Suprapubic skin (tissue), 4 donors: ENCODE results near the gene A2ML1. TPM values are rescaled to one million over a fixed set of nuclear protein-coding genes. Genes with fewer than 3 reads are reported as not detected.
"Not testable (repeated sequence)": the region's sequence is repeated elsewhere in the genome, so short reads cannot be mapped to it uniquely, and the experiment has no call there.

Source experiments
- DNase-seq, 2 donors: peaks; one replicate each; pipeline ENCODE4 v3.0.0-alpha.2; 2019; ENCODE audit warnings: low spot score in 2 of 2
- H3K27ac ChIP-seq: fragments of 200-600 bp; sonication (generic); one replicate; pipeline ENCODE4 v1.5.1; 2019
- H3K27me3 ChIP-seq: fragments of 200-600 bp; sonication (generic); one replicate; pipeline ENCODE4 v1.5.1; 2019
- H3K36me3 ChIP-seq: fragments of 200-600 bp; sonication (generic); one replicate; pipeline ENCODE4 v1.5.1; 2019
- H3K4me1 ChIP-seq: fragments of 200-600 bp; sonication (generic); one replicate; pipeline ENCODE4 v1.5.1; 2019
- H3K4me3 ChIP-seq: fragments of 200-600 bp; sonication (generic); one replicate; pipeline ENCODE4 v1.5.1; 2019; ENCODE audit warnings: mild to moderate bottlenecking
- H3K9me3 ChIP-seq: fragments of 200-600 bp; sonication (generic); one replicate; pipeline ENCODE4 v1.5.1; 2019
- EP300 ChIP-seq: sonication (generic); formaldehyde crosslinking; IDR thresholded peaks from one replicate; pipeline ENCODE4 v1.6.1; 2017; ENCODE audit warnings: antibody characterized with exemption
- POLR2A ChIP-seq, 2 donors: fragments of 450-650 bp; IDR thresholded peaks; one replicate each; pipeline ENCODE4 v1.6.1; 2017; ENCODE audit warnings: antibody characterized with exemption in 2 of 2, mild to moderate bottlenecking in 2 of 2, moderate library complexity in 2 of 2
- POLR2AphosphoS5 ChIP-seq, 3 donors: sonication (generic); formaldehyde crosslinking; IDR thresholded peaks; one replicate each; pipeline ENCODE4 v1.6.1; 2017; ENCODE audit warnings: antibody characterized with exemption in 3 of 3
- WGBS: methylation state at CpG from one replicate; pipeline ENCODE4 v1.1.5; 2018; 5-methylcytosine and 5-hydroxymethylcytosine counted together
- total RNA-seq, 4 donors: library from RNA; depleted of rRNA; stranded (reverse); fragments of >200 nt; gene quantifications; one replicate each; pipeline ENCODE4 v1.1.0, GENCODE V29; 2016
- TF ChIP-seq, protein P1 (sequence below), 2 donors: fragments of 200-600 bp in 1 of 2; fragments of 450-650 bp in 1 of 2; sonication (generic) in 1 of 2; IDR thresholded peaks; one replicate each; pipeline ENCODE4 v1.5.1; 2016 to 2019; ENCODE audit warnings: antibody characterized with exemption in 2 of 2, mild to moderate bottlenecking in 1 of 2, moderate library complexity in 1 of 2

The A2ML1 gene
- total RNA-seq, 4 donors from 2014 or later = 166 to 268 (median 218) TPM

DNA sequence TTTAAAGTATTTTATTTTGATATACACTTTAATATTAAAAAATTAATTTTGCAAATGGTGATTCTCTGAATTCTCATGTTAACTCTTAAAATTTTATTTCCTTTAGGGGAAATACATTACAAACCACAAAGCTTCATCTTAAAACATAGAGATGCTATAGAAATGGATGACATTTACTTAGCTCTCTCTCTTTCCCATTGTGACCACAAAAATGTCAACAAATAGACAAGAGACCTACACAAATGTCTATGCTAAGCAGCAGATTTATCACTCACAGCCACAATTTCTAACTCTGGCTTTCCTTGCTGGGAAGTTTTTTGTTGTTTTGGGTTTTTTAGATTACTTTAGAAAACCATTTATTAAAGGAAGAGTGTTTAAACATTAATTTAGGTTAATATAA is 72.0 kb downstream of the A2ML1 start:
- no peak for DNase-seq
- Histone ChIP-seq H3K36me3 (no peaks in the 10 kb centered on the region), H3K4me3 (no peak overlapping the region), H3K27me3 (no peaks in the 10 kb centered on the region), H3K9me3 (no peaks in the 10 kb centered on the region), H3K4me1 (no peaks in the 10 kb centered on the region), H3K27ac (no peak overlapping the region)
- TF ChIP-seq POLR2AphosphoS5 (IDR thresholded peaks at IDR 0.05) = no peak
- no peak for TF ChIP-seq EP300
- no peak for TF ChIP-seq POLR2A (IDR thresholded peaks at IDR 0.05)
- TF ChIP-seq, protein P1, sequence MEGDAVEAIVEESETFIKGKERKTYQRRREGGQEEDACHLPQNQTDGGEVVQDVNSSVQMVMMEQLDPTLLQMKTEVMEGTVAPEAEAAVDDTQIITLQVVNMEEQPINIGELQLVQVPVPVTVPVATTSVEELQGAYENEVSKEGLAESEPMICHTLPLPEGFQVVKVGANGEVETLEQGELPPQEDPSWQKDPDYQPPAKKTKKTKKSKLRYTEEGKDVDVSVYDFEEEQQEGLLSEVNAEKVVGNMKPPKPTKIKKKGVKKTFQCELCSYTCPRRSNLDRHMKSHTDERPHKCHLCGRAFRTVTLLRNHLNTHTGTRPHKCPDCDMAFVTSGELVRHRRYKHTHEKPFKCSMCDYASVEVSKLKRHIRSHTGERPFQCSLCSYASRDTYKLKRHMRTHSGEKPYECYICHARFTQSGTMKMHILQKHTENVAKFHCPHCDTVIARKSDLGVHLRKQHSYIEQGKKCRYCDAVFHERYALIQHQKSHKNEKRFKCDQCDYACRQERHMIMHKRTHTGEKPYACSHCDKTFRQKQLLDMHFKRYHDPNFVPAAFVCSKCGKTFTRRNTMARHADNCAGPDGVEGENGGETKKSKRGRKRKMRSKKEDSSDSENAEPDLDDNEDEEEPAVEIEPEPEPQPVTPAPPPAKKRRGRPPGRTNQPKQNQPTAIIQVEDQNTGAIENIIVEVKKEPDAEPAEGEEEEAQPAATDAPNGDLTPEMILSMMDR (IDR thresholded peaks at IDR 0.05) = no peak

DNA sequence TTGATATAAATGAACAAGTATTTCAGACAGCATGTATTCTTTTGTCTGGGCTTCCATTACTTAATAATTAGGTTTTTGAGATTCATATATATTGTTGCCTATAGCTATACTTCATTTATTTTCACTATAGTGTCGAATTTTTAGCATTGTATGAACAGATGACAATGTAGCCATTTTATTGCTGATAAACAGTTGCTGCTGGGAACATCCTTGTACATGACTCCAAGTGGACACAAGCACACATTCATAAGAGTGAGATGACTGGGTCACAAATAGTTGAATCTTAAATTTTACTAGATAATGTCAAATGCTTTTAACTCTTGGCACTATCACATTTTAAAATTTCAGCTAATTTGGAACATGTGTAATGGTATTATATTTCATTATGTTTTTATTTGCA is 72.6 kb downstream of the A2ML1 start:
- Histone ChIP-seq H3K4me1 (no peaks in the 10 kb centered on the region), H3K9me3 (no peaks in the 10 kb centered on the region), H3K4me3 (no peak overlapping the region), H3K27me3 (no peaks in the 10 kb centered on the region), H3K27ac (no peak overlapping the region), H3K36me3 (no peaks in the 10 kb centered on the region)
- WGBS = 65% methylated on average over 1 of the region's 1 CpG
- DNase-seq = no peak
- no peak for TF ChIP-seq EP300

DNA sequence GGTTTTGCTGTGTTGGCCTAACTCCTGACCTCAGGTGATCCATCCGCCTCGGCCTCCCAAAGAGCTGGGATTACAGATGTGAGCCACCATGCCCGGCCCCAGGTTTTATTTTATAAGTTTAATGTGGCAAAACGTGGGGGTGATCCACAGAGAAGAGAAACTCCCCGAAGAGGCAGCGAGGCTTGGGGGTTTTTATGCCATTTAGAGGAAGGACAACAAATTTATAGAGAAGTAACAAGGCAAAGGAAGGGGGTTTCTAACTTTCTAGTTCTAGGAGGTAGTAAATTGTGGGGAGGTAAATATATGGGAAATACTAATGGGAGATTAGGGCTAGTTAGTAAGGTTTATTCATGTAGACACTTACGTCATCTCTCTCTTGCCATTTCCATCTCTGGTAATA is 74.7 kb downstream of the A2ML1 start:
- Histone ChIP-seq H3K4me3 (no peak overlapping the region), H3K4me1 (no peaks in the 10 kb centered on the region), H3K9me3 (no peaks in the 10 kb centered on the region), H3K27ac (no peak overlapping the region), H3K36me3 (no peaks in the 10 kb centered on the region), H3K27me3 (no peaks in the 10 kb centered on the region)
- TF ChIP-seq, protein P1 (IDR thresholded peaks at IDR 0.05) = no peak
- TF ChIP-seq EP300 (no peak), POLR2AphosphoS5 (IDR thresholded peaks at IDR 0.05) (no peak)
- 90% methylated on average over 7 of the region's 7 CpGs for WGBS
- no peak for DNase-seq

DNA sequence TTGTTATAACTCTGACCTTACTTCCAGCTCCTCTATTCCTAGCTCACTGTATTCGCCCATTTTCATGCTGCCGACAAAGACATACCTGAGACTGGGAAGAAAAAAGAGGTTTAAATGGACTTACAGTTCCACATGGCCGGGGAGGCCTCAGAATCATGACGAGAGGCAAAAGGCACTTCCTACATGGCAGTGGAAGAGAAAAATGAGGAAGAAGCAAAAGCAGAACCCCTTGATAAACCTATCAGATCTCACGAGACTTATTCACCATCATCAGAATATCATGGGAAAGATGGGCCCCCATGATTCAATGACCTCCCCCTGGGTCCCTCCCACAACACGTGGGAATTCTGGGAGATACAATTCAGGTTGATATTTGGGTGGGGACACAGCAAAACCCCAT is 77.4 kb downstream of the A2ML1 start:
- H3K36me3 ChIP-seq = no peaks in the 10 kb centered on the region
- no peak overlapping the region for H3K27ac ChIP-seq
- H3K4me3 ChIP-seq = no peak overlapping the region
- no peaks in the 10 kb centered on the region for H3K27me3 ChIP-seq
- no peak for DNase-seq
- H3K9me3 ChIP-seq = no peaks in the 10 kb centered on the region
- TF ChIP-seq POLR2AphosphoS5 (IDR thresholded peaks at IDR 0.05) (no peak), EP300 (no peak), POLR2A (IDR thresholded peaks at IDR 0.05) (no peak)
- TF ChIP-seq, protein P1 (IDR thresholded peaks at IDR 0.05) = no peak
- H3K4me1 ChIP-seq = no peaks in the 10 kb centered on the region
- WGBS = 80% methylated on average over 6 of the region's 6 CpGs

DNA sequence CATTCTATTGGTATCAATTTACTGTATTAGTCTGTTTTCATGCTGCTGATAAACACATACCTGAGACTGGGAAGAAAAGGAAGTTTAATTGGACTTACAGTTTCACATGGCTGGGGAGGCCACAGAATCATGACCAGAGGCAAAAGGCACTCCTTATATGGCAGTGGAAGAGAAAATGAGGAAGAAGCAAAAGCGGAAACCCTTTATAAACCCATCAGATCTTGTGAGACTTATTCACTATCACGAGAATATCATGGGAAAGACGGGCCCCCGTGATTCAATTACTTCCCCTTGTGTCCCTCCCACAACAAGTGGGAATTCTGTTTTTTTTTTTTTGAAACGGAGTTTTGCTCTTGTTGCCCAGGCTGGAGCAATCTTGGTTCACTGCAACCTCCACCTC is 80.3 kb downstream of the A2ML1 start:
- not testable (repeated sequence) for H3K4me1 ChIP-seq, H3K36me3 ChIP-seq, DNase-seq, H3K27me3 ChIP-seq, H3K27ac ChIP-seq, H3K4me3 ChIP-seq, H3K9me3 ChIP-seq
- 83% methylated on average over 5 of the region's 5 CpGs for WGBS

DNA sequence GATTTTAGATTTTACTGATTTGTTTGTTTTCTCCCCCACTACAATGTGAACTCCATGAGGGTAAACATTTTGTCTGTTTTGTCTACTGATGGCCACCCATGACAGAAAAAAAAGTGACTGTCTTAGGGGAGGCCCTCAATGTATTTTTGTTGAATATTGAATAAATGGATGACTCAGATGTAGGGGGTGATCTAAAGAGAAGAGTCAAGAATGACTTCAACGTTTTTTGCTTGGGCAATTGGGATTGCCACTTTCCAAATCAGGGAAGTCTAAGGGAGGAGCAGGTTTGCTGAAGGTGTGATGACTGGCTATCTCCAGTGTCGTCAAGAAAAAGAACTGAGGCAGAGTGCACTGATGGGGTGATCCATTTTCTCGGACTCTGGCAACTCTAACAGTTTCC is 81.2 kb downstream of the A2ML1 start:
- no peaks in the 10 kb centered on the region for H3K27me3 ChIP-seq
- TF ChIP-seq, protein P1 (IDR thresholded peaks at IDR 0.05) = no peak
- no peak for TF ChIP-seq POLR2A (IDR thresholded peaks at IDR 0.05)
- no peak for TF ChIP-seq POLR2AphosphoS5 (IDR thresholded peaks at IDR 0.05)
- no peak for TF ChIP-seq EP300
- no peak overlapping the region for H3K4me3 ChIP-seq
- no peaks in the 10 kb centered on the region for H3K4me1 ChIP-seq
- no peak for DNase-seq
- no peaks in the 10 kb centered on the region for H3K36me3 ChIP-seq
- WGBS = 86% methylated on average over 3 of the region's 3 CpGs
- no peak overlapping the region for H3K27ac ChIP-seq
- H3K9me3 ChIP-seq = no peaks in the 10 kb centered on the region
